GM12878 (cell line): Measurements from ENCODE around the gene SGTA. TPM values are rescaled to one million over a fixed set of nuclear protein-coding genes. Genes with fewer than 3 reads are reported as not detected.

Experiments used
- ATAC-seq: fragments of 200-7000 bp; cut with Tn5 transposase; 3 replicates; pipeline ENCODE4 v1.9.1; 2020; ENCODE audit warnings: mild to moderate bottlenecking, moderate library complexity
- BruUV-seq: library from RNA; stranded (reverse); fragments of 400-500 nt; replicated peaks from 2 replicates; lab custom pipeline; 2021; lab: Mats Ljungman, UMichigan
- CTCF ChIA-PET: fragments of 300-600 bp; sonication (Branson Sonifier 250); formaldehyde crosslinking; extraction: SDS; loops from one replicate; lab custom pipeline; 2021; ENCODE audit warnings: inconsistent platforms; lab: Yijun Ruan, JAX
- POLR2A ChIA-PET: fragments of 350-600 bp; formaldehyde crosslinking; extraction: SDS; loops from one replicate; lab custom pipeline; 2021; ENCODE audit warnings: inconsistent platforms; lab: Charles Lee
- RAD21 ChIA-PET: fragments of 300-600 bp; sonication (Branson Sonifier 250); formaldehyde crosslinking; loops from one replicate; lab custom pipeline; 2023; ENCODE audit warnings: antibody characterized with exemption; ENCODE audit not compliant: unreplicated experiment; lab: Charles Lee
- SMC1A ChIA-PET: fragments of 300-600 bp; sonication (Branson Sonifier 250); formaldehyde crosslinking; loops from one replicate; lab custom pipeline; 2023; ENCODE audit not compliant: unreplicated experiment, uncharacterized antibody; lab: Charles Lee
- DNase-seq: peaks from one replicate; pipeline ENCODE4 v3.0.0-alpha.2; 2011; ENCODE audit warnings: low read depth, low spot score
- FAIRE-seq: peaks from 3 replicates; lab custom pipeline; 2011; peaks lifted over from hg19 to GRCh38; lab: Jason Lieb, UNC
- H2AFZ ChIP-seq: 2 replicates; pipeline ENCODE4 v1.6.0; 2011; ENCODE audit warnings: low read depth, low read length, control low read depth; ENCODE audit not compliant: control insufficient read depth
- H3K27ac ChIP-seq: 2 replicates; pipeline ENCODE4 v1.5.1; 2011; ENCODE audit warnings: control low read depth; ENCODE audit not compliant: control insufficient read depth, insufficient read depth
- H3K27me3 ChIP-seq, 2 experiments: replicated peaks in 1 of 2; 2 replicates each; pipeline versions ENCODE4 v1.6.0 to v1.6.1; 2011; ENCODE audit warnings: low read length in 1 of 2; ENCODE audit not compliant: control insufficient read depth in 2 of 2, insufficient read depth in 2 of 2
- H3K36me3 ChIP-seq, 2 experiments: 2 replicates each; pipeline ENCODE4 v1.5.1; 2011; ENCODE audit warnings: low read length in 1 of 2; ENCODE audit not compliant: control insufficient read depth in 2 of 2, insufficient read depth in 2 of 2
- H3K4me1 ChIP-seq: 2 replicates; pipeline ENCODE4 v1.6.1; 2011; ENCODE audit warnings: mild to moderate bottlenecking, low read length, moderate library complexity, mixed read lengths; ENCODE audit not compliant: control insufficient read depth, insufficient read depth
- H3K4me2 ChIP-seq: 2 replicates; pipeline ENCODE4 v1.6.0; 2011; ENCODE audit warnings: control low read depth; ENCODE audit not compliant: control insufficient read depth, insufficient read depth
- H3K4me3 ChIP-seq: fragments of 200-600 bp; sonication (generic); 2 replicates; pipeline ENCODE4 v1.5.1; 2016
- H3K79me2 ChIP-seq: 2 replicates; pipeline ENCODE4 v1.6.0; 2011; ENCODE audit warnings: low read length; ENCODE audit not compliant: control insufficient read depth, insufficient read depth
- H3K9ac ChIP-seq: 2 replicates; pipeline ENCODE4 v1.8.0; 2011; ENCODE audit warnings: low read length, control low read depth, mixed read lengths; ENCODE audit not compliant: control insufficient read depth, insufficient read depth
- H3K9me3 ChIP-seq: replicated peaks from 3 replicates; pipeline ENCODE4 v1.5.1; 2011; ENCODE audit warnings: mild to moderate bottlenecking, low read length; ENCODE audit not compliant: control insufficient read depth, insufficient read depth
- H4K20me1 ChIP-seq: 2 replicates; pipeline ENCODE4 v1.6.0; 2011; ENCODE audit not compliant: control insufficient read depth, insufficient read depth
- GATAD2B ChIP-seq: fragments of 450-650 bp; conservative IDR thresholded peaks from 2 replicates; pipeline ENCODE4 v1.6.1; 2017; ENCODE audit warnings: low read depth, mild to moderate bottlenecking, moderate library complexity
- MYC ChIP-seq: IDR thresholded peaks from 2 replicates; pipeline ENCODE4 v1.6.1; 2011; ENCODE audit warnings: mild to moderate bottlenecking, low read length, moderate library complexity, inconsistent platforms; ENCODE audit not compliant: insufficient read depth, insufficient replicate concordance, insufficient read length, severe bottlenecking
- POLR2A ChIP-seq: IDR thresholded peaks from 2 replicates; pipeline ENCODE4 v1.6.1; 2011; ENCODE audit warnings: low read depth, mild to moderate bottlenecking, low read length
- SUZ12 ChIP-seq: fragments of 200-600 bp; sonication (generic); IDR thresholded peaks from one replicate; pipeline ENCODE4 v1.6.1; 2018; ENCODE audit warnings: antibody characterized with exemption, mild to moderate bottlenecking; ENCODE audit not compliant: unreplicated experiment
- TBL1XR1 ChIP-seq: IDR thresholded peaks from 2 replicates; pipeline ENCODE4 v1.6.1; 2012; ENCODE audit warnings: low read depth, low read length, improper control_type of control experiment
- WGBS: methylation state at CpG from one replicate; pipeline ENCODE4 v1.1.6; 2016; ENCODE audit warnings: low lambda C conversion rate; ENCODE audit not compliant: insufficient replicate concordance, insufficient coverage; ENCODE audit errors: missing lambda C conversion rate; 5-methylcytosine and 5-hydroxymethylcytosine counted together
- in situ Hi-C: fragments of 300-500 bp; cut with MboI; formaldehyde crosslinking; loops from 9 replicates; pipeline ENCODE4 v1.14.3; 2018; ENCODE audit warnings: mixed read lengths
- intact Hi-C: fragments of 100-400 bp; cut with micrococcal nuclease; formaldehyde crosslinking; loops from one replicate; pipeline ENCODE4 v1.14.2; 2022; ENCODE audit not compliant: unreplicated experiment
- polyA plus RNA-seq, 11 experiments: library from polyadenylated mRNA; depleted of rRNA in 4 of 11; unstranded in 6 of 11; stranded (reverse) in 5 of 11; fragments of >200 nt; fragmentation: Nextera tagmentation in 4 of 11; fragmentation: Illumina TruSeq in 1 of 11; extraction: Ambion mirVana in 4 of 11; extraction: Trizol in 1 of 11; gene quantifications; 1 replicate in 1 of 11; 2 replicates in 10 of 11; pipeline versions ENCODE4 v1.2.1 to v1.2.3, GENCODE V29; 2011 to 2016; ENCODE audit warnings: inconsistent platforms in 2 of 11, missing spikeins in 2 of 11, low read depth in 1 of 11
- total RNA-seq, 4 experiments: library from RNA; depleted of rRNA in 3 of 4; stranded (reverse); fragments of >200 nt in 3 of 4; fragmentation: Illumina TruSeq in 1 of 4; extraction: Trizol in 1 of 4; gene quantifications; 2 replicates each; pipeline versions ENCODE4 v1.2.1 to v1.2.3, GENCODE V29; 2013 to 2021
- TF ChIP-seq, protein P1 (sequence below): IDR thresholded peaks from 2 replicates; pipeline ENCODE4 v1.6.1; 2011; ENCODE audit warnings: mild to moderate bottlenecking, low read depth, low read length, moderate library complexity; ENCODE audit not compliant: insufficient replicate concordance

Gene SGTA
- total and polyA plus RNA-seq, 10 of the 15 experiments (the other 5 are each of a cell fraction or from before 2014, with no cell fraction given): 2.0 to 102 (median 48.2) TPM

- peaks cover 7% of the 10 kb centered on the region; the same call in 1 of the 3 replicates for H3K9me3 ChIP-seq
- ATAC-seq (no peak), FAIRE-seq (no peak), DNase-seq (no peak)
- no peaks in the 10 kb centered on the region for H3K36me3 ChIP-seq
- H3K27ac ChIP-seq: no peak overlapping the region
- RAD21 ChIA-PET: no interaction called here
- no peaks in the 10 kb centered on the region for H3K79me2 ChIP-seq
- intact Hi-C loops (no loop called here), in situ Hi-C loops (no loop called here)
- no peak overlapping the region for H3K4me3 ChIP-seq
- CTCF ChIA-PET: no interaction called here
- WGBS: 71% methylated on average over 46 of the region's 52 CpGs
- TF ChIP-seq, protein P1, sequence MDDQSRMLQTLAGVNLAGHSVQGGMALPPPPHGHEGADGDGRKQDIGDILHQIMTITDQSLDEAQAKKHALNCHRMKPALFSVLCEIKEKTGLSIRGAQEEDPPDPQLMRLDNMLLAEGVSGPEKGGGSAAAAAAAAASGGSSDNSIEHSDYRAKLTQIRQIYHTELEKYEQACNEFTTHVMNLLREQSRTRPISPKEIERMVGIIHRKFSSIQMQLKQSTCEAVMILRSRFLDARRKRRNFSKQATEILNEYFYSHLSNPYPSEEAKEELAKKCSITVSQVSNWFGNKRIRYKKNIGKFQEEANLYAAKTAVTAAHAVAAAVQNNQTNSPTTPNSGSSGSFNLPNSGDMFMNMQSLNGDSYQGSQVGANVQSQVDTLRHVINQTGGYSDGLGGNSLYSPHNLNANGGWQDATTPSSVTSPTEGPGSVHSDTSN: no peak
- TF ChIP-seq POLR2A (no peak), GATAD2B (no peak), MYC (no peak), TBL1XR1 (no peak), SUZ12 (no peak)
- H4K20me1 ChIP-seq: no peaks in the 10 kb centered on the region
- SMC1A ChIA-PET: interaction anchor here (1.0 kb wide), 1 partner anchor 11 kb away, joined by 3 read pairs; no protein-coding TSS in a partner anchor
- H3K9ac ChIP-seq: no peak overlapping the region
- no TSS peak for BruUV-seq
- POLR2A ChIA-PET: no interaction called here
- H2AFZ ChIP-seq: no peak overlapping the region
- no peak overlapping the region for H3K4me2 ChIP-seq
- peaks cover 3 to 4% of the 10 kb centered on the region in 2 experiments; a peak in 1 of 4 replicates for H3K27me3 ChIP-seq
- H3K4me1 ChIP-seq: no peaks in the 10 kb centered on the region
Measured at GRCh38 chr19:2717638-2718541, 65.2 kb downstream of the SGTA start.
